Lung (tissue), 12 donors: ENCODE measurements around the gene BCL2. TPM values are rescaled to one million over a fixed set of nuclear protein-coding genes. Genes with fewer than 3 reads are reported as not detected.

Experiments
- ATAC-seq: fragments of 200-7000 bp; cut with Tn5 transposase; one replicate; pipeline ENCODE4 v1.9.1; 2020; ENCODE audit warnings: moderate number of reproducible peaks; ENCODE audit not compliant: insufficient read depth, low FRiP score
- DNase-seq, 3 donors: peaks; one replicate each; pipeline ENCODE4 v3.0.0-alpha.2; 2013 to 2017
- H3K27ac ChIP-seq, 2 donors: one replicate each; pipeline ENCODE4 v1.5.1; 2013; ENCODE audit warnings: mild to moderate bottlenecking in 2 of 2, moderate library complexity in 2 of 2, control low read depth in 1 of 2, inconsistent platforms in 1 of 2, low read depth in 1 of 2, low read length in 1 of 2
- H3K27me3 ChIP-seq, 3 donors: one replicate each; pipeline ENCODE4 v1.5.1; 2013; ENCODE audit warnings: low read length in 2 of 3; ENCODE audit not compliant: control insufficient read depth in 3 of 3, insufficient read depth in 3 of 3
- H3K36me3 ChIP-seq, 4 donors: one replicate each; pipeline ENCODE4 v1.5.1; 2013; ENCODE audit warnings: low read length in 4 of 4, mild to moderate bottlenecking in 1 of 4, moderate library complexity in 1 of 4; ENCODE audit not compliant: control insufficient read depth in 4 of 4, insufficient read depth in 4 of 4
- H3K4me1 ChIP-seq, 5 donors: one replicate each; pipeline ENCODE4 v1.5.1; 2013; ENCODE audit warnings: low read length in 5 of 5, mild to moderate bottlenecking in 2 of 5, moderate library complexity in 1 of 5; ENCODE audit not compliant: control insufficient read depth in 5 of 5, insufficient read depth in 5 of 5
- H3K4me3 ChIP-seq: one replicate; pipeline ENCODE4 v1.5.1; 2013; ENCODE audit warnings: mild to moderate bottlenecking, control low read depth, moderate library complexity
- H3K9ac ChIP-seq, 2 donors: one replicate each; pipeline ENCODE4 v1.5.1; 2013; ENCODE audit warnings: low read length in 2 of 2, control low read depth in 1 of 2; ENCODE audit not compliant: insufficient read depth in 1 of 2
- H3K9me3 ChIP-seq, 4 donors: one replicate each; pipeline ENCODE4 v1.5.1; 2013; ENCODE audit warnings: low read length in 3 of 4, mild to moderate bottlenecking in 1 of 4, moderate library complexity in 1 of 4; ENCODE audit not compliant: control insufficient read depth in 4 of 4, insufficient read depth in 3 of 4
- CTCF ChIP-seq: IDR thresholded peaks from 2 replicates; pipeline ENCODE4 v1.5.1; 2012; ENCODE audit warnings: mild to moderate bottlenecking; ENCODE audit errors: control extremely low read depth, extremely low read depth
- WGBS, 2 donors: extraction: QIAGEN DNeasy Blood & Tissue Kit; methylation state at CpG; one replicate each; pipeline ENCODE4 v1.1.7; 2013; 5-methylcytosine and 5-hydroxymethylcytosine counted together
- polyA plus RNA-seq, 2 donors: library from polyadenylated mRNA; stranded (reverse); fragments of 200-250 nt; gene quantifications; one replicate each; pipeline ENCODE4 v1.2.1, GENCODE V29; 2013
- total RNA-seq, 2 donors: library from RNA; depleted of rRNA in 1 of 2; stranded (reverse); fragments of >200 nt in 1 of 2; gene quantifications; one replicate each; pipeline ENCODE4 v1.2.1, GENCODE V29; 2014 to 2021
- donor health status: control.
- donor health status: control.
- donor health status: Bipolar disorder and iron deficiency.
- donor health status: healthy.
- donor health status: DM: yes; HTN: yes; CAD: no.

Gene BCL2
- total and polyA plus RNA-seq, 4 donors: 1.5 to 30.9 (median 5.3) TPM

GRCh38 chr18:63180321-63180720 is 139.2 kb downstream of the BCL2 start:
- Histone ChIP-seq H3K9ac (no peak overlapping the region), H3K4me1 (peaks cover 0 to 59% (median 15%) of the 10 kb centered on the region in 5 donors), H3K27me3 (no peaks in the 10 kb centered on the region), H3K9me3 (no peaks in the 10 kb centered on the region), H3K4me3 (no peak overlapping the region), H3K36me3 (no peaks in the 10 kb centered on the region), H3K27ac (no peak overlapping the region)
- no peak for TF ChIP-seq CTCF
- no peak for DNase-seq
- 76 to 89% methylated on average over 11 of the region's 11 CpGs for WGBS, 2 donors
- ATAC-seq: no peak

DNA sequence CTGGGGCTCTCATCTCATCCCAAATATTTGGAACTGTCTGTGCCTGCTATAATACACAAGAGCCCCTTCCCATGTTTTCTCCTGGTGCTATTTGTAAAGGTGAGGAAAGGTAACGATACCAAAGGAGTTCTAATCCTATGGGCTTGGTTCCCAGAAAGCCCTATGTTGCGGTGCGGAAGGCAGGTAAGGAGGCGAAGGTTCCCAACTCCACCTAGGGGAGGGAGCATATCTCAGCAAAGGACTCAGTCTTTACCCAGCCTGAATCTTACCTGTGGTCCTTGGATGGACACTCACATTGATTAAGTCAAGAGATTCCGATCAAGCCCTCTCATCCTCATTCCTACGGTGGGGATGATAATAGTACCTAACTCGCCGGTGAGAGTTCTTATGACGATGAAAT is 140.1 kb downstream of the BCL2 start:
- no peak overlapping the region for H3K9ac ChIP-seq
- H3K27me3 ChIP-seq: no peaks in the 10 kb centered on the region
- WGBS, 2 donors: 98% methylated on average over 9 of the region's 9 CpGs
- ATAC-seq: no peak
- no peaks in the 10 kb centered on the region for H3K36me3 ChIP-seq
- no peak overlapping the region for H3K27ac ChIP-seq
- H3K4me1 ChIP-seq: peaks cover 0 to 58% (median 15%) of the 10 kb centered on the region in 5 donors
- no peaks in the 10 kb centered on the region for H3K9me3 ChIP-seq
- DNase-seq: no peak
- no peak overlapping the region for H3K4me3 ChIP-seq
- no peak for TF ChIP-seq CTCF

GRCh38 chr18:63178971-63179370 is 140.6 kb downstream of the BCL2 start:
- ATAC-seq (no peak), DNase-seq (peak in 1 of 3 donors; percentile 37)
- no peak overlapping the region for H3K4me3 ChIP-seq
- no peaks in the 10 kb centered on the region for H3K9me3 ChIP-seq
- no peak for TF ChIP-seq CTCF
- H3K27ac ChIP-seq: no peak overlapping the region
- H3K4me1 ChIP-seq: peaks cover 0 to 53% (median 15%) of the 10 kb centered on the region in 5 donors
- H3K9ac ChIP-seq: no peak overlapping the region
- H3K27me3 ChIP-seq: no peaks in the 10 kb centered on the region
- WGBS, 2 donors: 93 to 96% methylated on average over 2 of the region's 2 CpGs
- no peaks in the 10 kb centered on the region for H3K36me3 ChIP-seq
